ENCODE results near the gene DUOX2.
"Not testable (repeated sequence)": the region's sequence is repeated elsewhere in the genome, so short reads cannot be mapped to it uniquely, and the experiment has no call there.

DNA sequence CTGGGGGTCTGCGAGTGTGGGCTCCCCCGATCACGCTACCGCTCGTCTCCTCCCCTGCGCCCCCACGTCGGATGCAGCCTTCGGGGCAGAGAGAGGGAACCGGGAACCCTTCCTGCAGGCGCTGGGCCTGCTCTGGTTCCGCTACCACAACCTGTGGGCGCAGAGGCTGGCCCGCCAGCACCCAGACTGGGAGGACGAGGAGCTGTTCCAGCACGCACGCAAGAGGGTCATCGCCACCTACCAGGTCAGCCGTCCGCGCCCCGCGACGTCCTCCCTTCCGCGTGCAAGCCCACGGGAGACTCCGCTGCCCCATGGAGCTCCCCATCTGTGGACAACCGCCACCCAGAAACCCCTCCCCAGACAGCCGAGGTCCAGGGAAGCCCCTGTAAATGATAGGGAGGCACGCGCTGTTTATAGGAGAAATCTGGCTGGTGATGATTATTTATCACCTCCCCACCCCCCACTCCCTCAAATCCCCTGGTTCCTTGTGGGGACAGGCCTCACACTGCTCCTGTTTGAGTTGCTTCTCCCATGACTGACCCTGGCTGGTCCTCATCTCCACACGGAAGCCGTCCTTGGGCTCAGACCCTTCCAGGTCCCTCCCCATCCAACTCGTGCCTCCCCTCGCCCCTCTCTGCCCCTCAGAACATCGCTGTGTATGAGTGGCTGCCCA is 21.9 kb upstream of the DUOX2 start:
- not testable (repeated sequence) for TF ChIP-seq SUZ12 (IDR thresholded peaks at IDR 0.05; ENCODE audit: extremely low read depth, insufficient read depth, insufficient read length); YY1 (IDR thresholded peaks at IDR 0.05; ENCODE audit: insufficient read depth, insufficient read length)
